D721Med (cell line): ENCODE results near the gene PCSK4.
"Not testable (repeated sequence)": the region's sequence is repeated elsewhere in the genome, so short reads cannot be mapped to it uniquely, and the experiment has no call there.

Experiments used
- DNase-seq: peaks from one replicate; pipeline ENCODE4 v3.0.0; 2011; ENCODE audit warnings: low spot score; ENCODE audit not compliant: insufficient read length
- FAIRE-seq: peaks from 2 replicates; lab custom pipeline; 2011; peaks lifted over from hg19 to GRCh38; lab: Jason Lieb, UNC
- CTCF ChIP-seq: IDR thresholded peaks from 2 replicates; pipeline ENCODE4 v1.5.1; 2012; ENCODE audit warnings: mild to moderate bottlenecking, control low read depth; ENCODE audit not compliant: insufficient read depth; ENCODE audit errors: missing control alignments

PCSK4 gene

DNA sequence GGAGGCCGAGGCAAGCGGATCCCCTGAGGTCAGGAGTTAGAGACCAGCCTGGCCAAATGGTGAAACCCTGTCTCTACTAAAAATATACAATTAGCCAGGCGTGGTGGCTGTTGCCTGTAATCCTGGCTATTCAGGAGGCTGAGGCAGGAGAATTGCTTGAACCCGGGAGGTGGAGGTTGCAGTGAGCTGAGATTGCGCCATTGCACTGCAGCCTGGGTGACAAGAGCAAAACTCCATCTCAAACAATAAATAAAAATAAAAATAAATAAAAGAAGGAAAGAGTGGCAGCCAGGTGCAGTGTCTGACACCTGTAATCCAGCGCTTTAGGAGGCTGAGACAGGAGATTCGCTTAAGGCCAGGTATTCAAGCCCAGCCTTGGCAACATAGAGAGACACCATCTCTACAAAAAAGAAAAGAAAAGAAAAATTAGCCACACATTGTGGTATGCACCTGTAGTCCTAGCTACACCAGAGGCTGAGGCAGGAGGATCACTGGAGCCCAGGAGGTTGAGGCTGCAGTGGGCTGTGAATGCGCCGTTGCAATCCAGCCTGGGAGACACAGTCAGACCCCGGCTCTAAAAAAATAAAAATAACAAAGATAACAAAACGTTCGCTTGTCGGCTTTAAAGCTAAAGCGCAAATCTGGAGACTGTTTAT, 12.4 kb upstream of the PCSK4 start:
- no peak for TF ChIP-seq CTCF
- FAIRE-seq (no peak), DNase-seq (no peak)

DNA sequence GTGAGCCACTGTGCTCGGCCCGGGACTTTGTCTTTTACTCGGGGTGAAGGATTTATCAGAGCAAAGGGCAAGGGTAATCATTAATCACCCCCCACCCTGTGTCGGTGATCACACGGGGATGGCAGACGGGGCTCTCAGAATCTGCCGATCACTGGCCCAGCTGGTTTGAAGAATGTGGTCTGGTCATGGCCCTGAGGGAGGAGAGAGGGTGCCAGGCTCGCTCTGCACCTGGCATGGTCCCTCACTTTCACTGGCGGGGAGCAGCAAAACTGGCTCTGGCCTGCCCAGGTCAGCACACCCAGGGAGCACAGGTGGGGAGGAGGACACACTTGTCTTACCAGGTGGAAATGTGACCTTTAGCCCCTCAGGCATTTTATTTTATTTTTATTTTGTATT, 11.0 kb upstream of the PCSK4 start:
- FAIRE-seq (no peak), DNase-seq (no peak)
- TF ChIP-seq CTCF: no peak

DNA sequence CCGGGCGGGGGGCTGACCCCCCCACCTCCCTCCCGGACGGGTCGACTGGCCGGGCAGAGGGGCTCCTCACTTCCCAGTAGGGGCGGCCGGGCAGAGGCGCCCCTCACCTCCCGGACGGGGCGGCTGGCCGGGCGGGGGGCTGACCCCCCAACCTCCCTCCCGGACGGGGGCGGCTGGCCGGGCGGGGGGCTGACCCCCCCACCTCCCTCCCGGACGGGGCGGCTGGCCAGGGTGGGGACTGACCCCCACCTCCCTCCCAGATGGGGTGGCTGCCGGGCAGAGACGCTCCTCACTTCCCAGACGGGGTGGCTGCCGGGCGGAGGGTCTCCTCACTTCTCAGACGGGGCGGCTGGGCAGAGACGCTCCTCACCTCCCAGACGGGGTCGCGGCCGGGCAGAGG, 9.1 kb upstream of the PCSK4 start:
- DNase-seq, FAIRE-seq: not testable (repeated sequence)

GRCh38 chr19:1497578-1498235, 7.6 kb upstream of the PCSK4 start:
- DNase-seq (no peak), FAIRE-seq (no peak)
- no peak for TF ChIP-seq CTCF

DNA sequence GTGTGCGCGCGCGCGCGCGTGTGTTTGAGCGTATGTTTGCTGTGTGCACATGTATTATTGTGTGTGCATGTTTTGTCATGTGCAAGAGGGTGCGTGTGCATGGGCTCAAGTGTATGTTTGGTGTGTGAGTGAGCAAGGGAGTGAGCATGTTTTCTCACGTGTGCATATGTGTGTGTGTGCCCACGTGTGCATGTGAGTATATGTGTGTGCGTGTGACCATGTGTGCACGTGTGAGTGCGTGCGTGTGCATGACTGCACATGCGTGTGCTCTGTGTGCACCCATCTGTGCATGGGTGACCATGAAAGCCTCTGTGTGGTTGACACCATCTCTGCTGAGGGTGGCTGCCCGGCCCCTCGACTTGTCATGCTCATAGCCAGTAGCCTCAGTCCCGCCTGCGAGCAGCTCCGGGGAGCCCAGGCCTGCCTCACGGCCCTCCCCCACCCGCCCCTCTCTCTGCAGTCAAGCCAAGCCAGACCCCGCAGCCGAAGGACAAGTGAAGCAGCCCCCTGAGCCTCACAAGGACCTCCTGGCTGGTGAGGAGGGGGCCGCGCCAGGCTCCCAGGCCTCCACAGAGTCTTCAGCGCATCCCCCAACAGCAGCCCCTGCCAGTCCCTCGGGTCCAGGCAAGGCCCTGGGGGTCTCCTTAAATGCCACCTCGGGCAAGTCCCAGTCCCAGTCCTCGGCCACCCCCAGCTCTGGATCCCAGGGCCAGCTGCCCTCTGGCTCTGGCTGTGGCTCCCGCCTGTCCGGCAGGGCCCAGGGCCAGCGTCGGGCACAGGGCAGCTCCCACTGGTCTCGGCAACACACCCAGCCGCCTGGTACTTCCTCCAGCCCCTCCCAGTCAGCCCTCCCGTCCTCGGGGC, 6.8 kb upstream of the PCSK4 start:
- no peak for TF ChIP-seq CTCF
- FAIRE-seq: no peak
- DNase-seq: no peak

- DNase-seq (no peak), FAIRE-seq (no peak)
- TF ChIP-seq CTCF: no peak
Measured at GRCh38 chr19:1495799-1496713, 5.9 kb upstream of the PCSK4 start.
